SK-N-MC (cell line): ENCODE data around the gene SSTR4.

Experiments used
- EZH2 ChIP-seq: fragments of 200-600 bp; sonication (generic); IDR thresholded peaks from one replicate; pipeline ENCODE4 v1.6.1; 2017; ENCODE audit warnings: antibody characterized with exemption
- POLR2AphosphoS5 ChIP-seq: IDR thresholded peaks from 2 replicates; pipeline ENCODE4 v1.6.1; 2012; ENCODE audit warnings: mild to moderate bottlenecking, low read depth, low read length, borderline replicate concordance

DNA sequence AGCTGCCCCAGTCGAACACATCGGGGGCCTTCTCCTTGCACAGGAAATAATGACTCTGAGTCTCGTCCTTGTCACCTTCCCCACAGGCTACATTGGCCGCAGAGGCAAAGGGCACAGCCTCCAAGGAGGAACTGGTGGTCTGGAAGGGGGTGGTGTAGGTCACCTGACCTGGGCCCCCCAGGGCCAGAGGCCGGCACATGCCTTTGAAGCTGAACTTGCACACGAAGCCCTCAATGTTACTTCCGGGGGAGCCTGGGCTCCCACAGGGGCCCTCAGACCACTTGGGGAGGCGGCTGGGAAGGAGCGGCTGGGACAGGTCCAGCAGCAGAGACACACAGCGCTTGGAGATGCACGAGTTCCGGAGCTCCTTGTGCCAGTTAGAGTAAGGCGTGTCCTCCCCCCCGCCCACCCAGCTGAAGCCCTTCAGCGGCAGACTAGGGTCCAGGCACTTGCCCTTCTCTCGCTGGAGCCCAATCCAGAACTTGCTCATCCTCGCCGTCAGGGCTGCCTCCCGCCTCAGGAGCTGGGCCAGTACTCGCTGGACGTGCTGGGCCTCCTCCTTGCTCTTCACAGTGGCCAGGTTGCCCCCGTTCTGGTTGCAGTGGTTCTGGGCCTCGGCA, 50.4 kb downstream of the SSTR4 start:
- TF ChIP-seq EZH2 (no peak), POLR2AphosphoS5 (no peak)
